Upper lobe of left lung (tissue), 4 donors: Measurements from ENCODE around the gene PLGRKT.

Source experiments
- EP300 ChIP-seq, 4 donors: sonication (generic); formaldehyde crosslinking; IDR thresholded peaks; one replicate each; pipeline ENCODE4 v1.5.1; 2017; ENCODE audit warnings: antibody characterized with exemption in 4 of 4, control low read depth in 2 of 4
- POLR2AphosphoS5 ChIP-seq, 2 donors: sonication (generic); formaldehyde crosslinking; IDR thresholded peaks; one replicate each; pipeline ENCODE4 v1.5.1; 2017; ENCODE audit warnings: antibody characterized with exemption in 2 of 2
- TF ChIP-seq, protein P1 (sequence below), 6 experiments: fragments of 450-650 bp in 4 of 6; fragments of 200-600 bp in 2 of 6; sonication (generic) in 2 of 6; IDR thresholded peaks; one replicate each; pipeline ENCODE4 v1.5.1; 2016 to 2019; ENCODE audit warnings: antibody characterized with exemption in 6 of 6

- TF ChIP-seq, protein P1, sequence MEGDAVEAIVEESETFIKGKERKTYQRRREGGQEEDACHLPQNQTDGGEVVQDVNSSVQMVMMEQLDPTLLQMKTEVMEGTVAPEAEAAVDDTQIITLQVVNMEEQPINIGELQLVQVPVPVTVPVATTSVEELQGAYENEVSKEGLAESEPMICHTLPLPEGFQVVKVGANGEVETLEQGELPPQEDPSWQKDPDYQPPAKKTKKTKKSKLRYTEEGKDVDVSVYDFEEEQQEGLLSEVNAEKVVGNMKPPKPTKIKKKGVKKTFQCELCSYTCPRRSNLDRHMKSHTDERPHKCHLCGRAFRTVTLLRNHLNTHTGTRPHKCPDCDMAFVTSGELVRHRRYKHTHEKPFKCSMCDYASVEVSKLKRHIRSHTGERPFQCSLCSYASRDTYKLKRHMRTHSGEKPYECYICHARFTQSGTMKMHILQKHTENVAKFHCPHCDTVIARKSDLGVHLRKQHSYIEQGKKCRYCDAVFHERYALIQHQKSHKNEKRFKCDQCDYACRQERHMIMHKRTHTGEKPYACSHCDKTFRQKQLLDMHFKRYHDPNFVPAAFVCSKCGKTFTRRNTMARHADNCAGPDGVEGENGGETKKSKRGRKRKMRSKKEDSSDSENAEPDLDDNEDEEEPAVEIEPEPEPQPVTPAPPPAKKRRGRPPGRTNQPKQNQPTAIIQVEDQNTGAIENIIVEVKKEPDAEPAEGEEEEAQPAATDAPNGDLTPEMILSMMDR (IDR thresholded peaks at IDR 0.05): no peak
- no peak for TF ChIP-seq POLR2AphosphoS5 (IDR thresholded peaks at IDR 0.05)
- TF ChIP-seq EP300 (IDR thresholded peaks at IDR 0.05): no peak
Measured at GRCh38 chr9:5453004-5453403, 15.3 kb upstream of the PLGRKT start.
